ENCODE measurements around the gene AMN.

AMN gene

GRCh38 chr14:102969901-102970300 is 47.4 kb downstream of the AMN start:
- H3K27ac ChIP-seq (ENCODE audit: low read length), result no peak overlapping the region
- TF ChIP-seq EZH2 (optimal IDR thresholded peaks at IDR 0.05; ENCODE audit: low read depth, low read length) (no peak), CTCF (IDR thresholded peaks at IDR 0.05; ENCODE audit: low read length) (no peak), EZH2phosphoT487 (IDR thresholded peaks at IDR 0.05; ENCODE audit: low read length) (no peak)
- H3K79me2 ChIP-seq (ENCODE audit: low read length), result no peaks in the 10 kb centered on the region

GRCh38 chr14:102970496-102970895 is 48.0 kb downstream of the AMN start:
- no peak overlapping the region for H2AFZ ChIP-seq (ENCODE audit: low read length)
- H3K9me2 ChIP-seq (replicated peaks; ENCODE audit: insufficient read depth, low read length), result no peaks in the 10 kb centered on the region
- TF ChIP-seq EZH2phosphoT487 (IDR thresholded peaks at IDR 0.05; ENCODE audit: low read length), result no peak
- TF ChIP-seq CTCF (IDR thresholded peaks at IDR 0.05; ENCODE audit: low read length), result no peak
- TF ChIP-seq EZH2 (optimal IDR thresholded peaks at IDR 0.05; ENCODE audit: low read depth, low read length), result no peak
- H3K9me3 ChIP-seq (replicated peaks; ENCODE audit: insufficient read depth, low read length), result no peaks in the 10 kb centered on the region
- no peak overlapping the region for H3K4me3 ChIP-seq (ENCODE audit: low read length)
- H3K4me1 ChIP-seq (ENCODE audit: low read length), result no peaks in the 10 kb centered on the region
- no peak overlapping the region for H3K27ac ChIP-seq (ENCODE audit: low read length)
- DNase-seq, result no peak
- no peaks in the 10 kb centered on the region for H4K20me1 ChIP-seq (ENCODE audit: insufficient read depth, low read length)
- no peaks in the 10 kb centered on the region for H3K27me3 ChIP-seq (replicated peaks; ENCODE audit: insufficient read depth, low read length)
- H3K4me2 ChIP-seq (ENCODE audit: low read depth, low read length), result no peak overlapping the region
- no peaks in the 10 kb centered on the region for H3F3A ChIP-seq (ENCODE audit: insufficient read depth, low read length)
- H3K9ac ChIP-seq (ENCODE audit: low read length), result no peak overlapping the region
- H3K36me3 ChIP-seq (replicated peaks; ENCODE audit: insufficient read depth, low read length), result no peaks in the 10 kb centered on the region
- H3K79me2 ChIP-seq (ENCODE audit: low read length), result no peaks in the 10 kb centered on the region

More at GRCh38 chr14:102969901-102970300, 47.4 kb downstream of the AMN start:
- Histone ChIP-seq H2AFZ (ENCODE audit: low read length) (no peak overlapping the region), H3K4me3 (ENCODE audit: low read length) (no peak overlapping the region), H4K20me1 (ENCODE audit: insufficient read depth, low read length) (no peaks in the 10 kb centered on the region), H3K27me3 (replicated peaks; ENCODE audit: insufficient read depth, low read length) (no peaks in the 10 kb centered on the region), H3K4me2 (ENCODE audit: low read depth, low read length) (no peak overlapping the region), H3K9me3 (replicated peaks; ENCODE audit: insufficient read depth, low read length) (no peaks in the 10 kb centered on the region), H3F3A (ENCODE audit: insufficient read depth, low read length) (no peaks in the 10 kb centered on the region), H3K36me3 (replicated peaks; ENCODE audit: insufficient read depth, low read length) (no peaks in the 10 kb centered on the region), H3K4me1 (ENCODE audit: low read length) (no peaks in the 10 kb centered on the region), H3K9ac (ENCODE audit: low read length) (no peak overlapping the region), H3K9me2 (replicated peaks; ENCODE audit: insufficient read depth, low read length) (no peaks in the 10 kb centered on the region)
- DNase-seq, result no peak

- Histone ChIP-seq H3K36me3 (replicated peaks; ENCODE audit: insufficient read depth, low read length) (no peaks in the 10 kb centered on the region), H4K20me1 (ENCODE audit: insufficient read depth, low read length) (no peaks in the 10 kb centered on the region), H3K79me2 (ENCODE audit: low read length) (no peaks in the 10 kb centered on the region), H3K9me3 (replicated peaks; ENCODE audit: insufficient read depth, low read length) (no peaks in the 10 kb centered on the region), H2AFZ (ENCODE audit: low read length) (no peak overlapping the region), H3K4me3 (ENCODE audit: low read length) (no peak overlapping the region), H3F3A (ENCODE audit: insufficient read depth, low read length) (no peaks in the 10 kb centered on the region), H3K4me1 (ENCODE audit: low read length) (no peaks in the 10 kb centered on the region), H3K9me2 (replicated peaks; ENCODE audit: insufficient read depth, low read length) (no peaks in the 10 kb centered on the region), H3K27me3 (replicated peaks; ENCODE audit: insufficient read depth, low read length) (no peaks in the 10 kb centered on the region), H3K27ac (ENCODE audit: low read length) (no peak overlapping the region), H3K9ac (ENCODE audit: low read length) (no peak overlapping the region), H3K4me2 (ENCODE audit: low read depth, low read length) (no peak overlapping the region)
- no peak for DNase-seq
- TF ChIP-seq CTCF (IDR thresholded peaks at IDR 0.05; ENCODE audit: low read length), result no peak
- no peak for TF ChIP-seq EZH2 (optimal IDR thresholded peaks at IDR 0.05; ENCODE audit: low read depth, low read length)
- TF ChIP-seq EZH2phosphoT487 (IDR thresholded peaks at IDR 0.05; ENCODE audit: low read length), result no peak
Measured at GRCh38 chr14:102971314-102971713, 48.9 kb downstream of the AMN start.

Measured in MM.1S (cell line).